H1 (cell line): ENCODE results near the gene TGOLN2. TPM values are rescaled to one million over a fixed set of nuclear protein-coding genes. Genes with fewer than 3 reads are reported as not detected.

Experiments
- CTCF ChIA-PET: fragments of 300-600 bp; sonication (Branson Sonifier 250); formaldehyde crosslinking; loops from one replicate; lab custom pipeline; 2021; ENCODE audit not compliant: partially characterized antibody; lab: Charles Lee
- POLR2A ChIA-PET: fragments of 300-600 bp; sonication (Branson Sonifier 250); formaldehyde crosslinking; loops from one replicate; lab custom pipeline; 2021; ENCODE audit warnings: inconsistent platforms; ENCODE audit not compliant: partially characterized antibody; lab: Charles Lee
- DNase-seq, 2 experiments: peaks; one replicate each; pipeline versions ENCODE4 v3.0.0 to v3.0.0-alpha.2; 2010 to 2022; ENCODE audit warnings: low spot score in 2 of 2, low read depth in 1 of 2, mixed read lengths in 1 of 2
- FAIRE-seq: peaks from 2 replicates; lab custom pipeline; 2011; peaks lifted over from hg19 to GRCh38; lab: Jason Lieb, UNC
- H2AFZ ChIP-seq: 2 replicates; pipeline ENCODE4 v1.8.1; 2012; ENCODE audit warnings: low read length, inconsistent platforms
- H2AK5ac ChIP-seq: 2 replicates; pipeline ENCODE4 v1.6.1; 2013; ENCODE audit warnings: low read depth, low read length
- H2BK120ac ChIP-seq: replicated peaks from 2 replicates; pipeline ENCODE3; 2013; ENCODE audit warnings: low read depth, low read length, inconsistent platforms
- H2BK12ac ChIP-seq: 2 replicates; pipeline ENCODE4 v1.6.1; 2013; ENCODE audit warnings: low read depth, low read length
- H2BK15ac ChIP-seq: 2 replicates; pipeline ENCODE4 v1.6.1; 2013; ENCODE audit warnings: low read length
- H2BK20ac ChIP-seq: 2 replicates; pipeline ENCODE4 v1.6.1; 2013; ENCODE audit warnings: low read length
- H2BK5ac ChIP-seq: 2 replicates; pipeline ENCODE4 v1.6.1; 2013; ENCODE audit warnings: low read depth, low read length
- H3K14ac ChIP-seq: 2 replicates; pipeline ENCODE4 v1.6.1; 2013; ENCODE audit warnings: inconsistent platforms; ENCODE audit not compliant: insufficient read length
- H3K18ac ChIP-seq: 2 replicates; pipeline ENCODE4 v1.6.1; 2013; ENCODE audit warnings: low read length; ENCODE audit errors: extremely low read depth
- H3K23ac ChIP-seq: 2 replicates; pipeline ENCODE4 v1.6.1; 2013; ENCODE audit warnings: inconsistent platforms; ENCODE audit not compliant: insufficient read length
- H3K23me2 ChIP-seq: 2 replicates; pipeline ENCODE4 v1.6.1; 2013; ENCODE audit warnings: low read depth, low read length
- H3K27ac ChIP-seq: 2 replicates; pipeline ENCODE4 v1.6.1; 2011; ENCODE audit warnings: low read depth, low read length, inconsistent platforms
- H3K27me3 ChIP-seq, 4 experiments: replicated peaks in 1 of 4; 1 replicate in 1 of 4; 2 replicates in 3 of 4; pipeline versions ENCODE4 v1.6.1 to v1.8.1; 2011 to 2013; ENCODE audit warnings: low read length in 3 of 4, mild to moderate bottlenecking in 3 of 4, inconsistent platforms in 2 of 4, mixed read lengths in 2 of 4, moderate library complexity in 1 of 4; ENCODE audit not compliant: control insufficient read depth in 3 of 4, insufficient read depth in 3 of 4; ENCODE audit errors: extremely low read depth in 1 of 4
- H3K36me3 ChIP-seq, 4 experiments: 2 replicates each; pipeline versions ENCODE4 v1.6.1 to v1.8.1; 2011 to 2013; ENCODE audit warnings: mild to moderate bottlenecking in 4 of 4, low read length in 3 of 4, moderate library complexity in 2 of 4, control low read depth in 1 of 4, inconsistent platforms in 1 of 4; ENCODE audit not compliant: insufficient read depth in 4 of 4, control insufficient read depth in 2 of 4
- H3K4ac ChIP-seq: replicated peaks from 2 replicates; pipeline ENCODE3; 2013; ENCODE audit warnings: low read length, low read depth, mixed read lengths, inconsistent platforms; ENCODE audit not compliant: insufficient read length
- H3K4me1 ChIP-seq, 4 experiments: replicated peaks in 1 of 4; 1 replicate in 1 of 4; 2 replicates in 3 of 4; pipeline versions ENCODE4 v1.6.1 to v1.8.1; 2011 to 2013; ENCODE audit warnings: low read length in 3 of 4, inconsistent platforms in 2 of 4, mixed read lengths in 1 of 4; ENCODE audit not compliant: insufficient read depth in 4 of 4, control insufficient read depth in 3 of 4
- H3K4me2 ChIP-seq, 2 experiments: 2 replicates each; pipeline versions ENCODE4 v1.6.1 to v1.8.1; 2011 to 2013; ENCODE audit warnings: low read depth in 2 of 2, low read length in 2 of 2, control low read depth in 1 of 2, inconsistent platforms in 1 of 2, mild to moderate bottlenecking in 1 of 2; ENCODE audit not compliant: insufficient read depth in 1 of 2
- H3K4me3 ChIP-seq, 4 experiments: fragments of 200-600, 300-600 bp in 1 of 4; sonication (generic), shearing (Covaris generic), sonication (Bioruptor Twin) in 1 of 4; 2 replicates each; pipeline versions ENCODE4 v1.5.1 to v1.8.1; 2011 to 2016; ENCODE audit warnings: low read length in 4 of 4, low read depth in 3 of 4, control low read depth in 2 of 4, inconsistent platforms in 2 of 4, mild to moderate bottlenecking in 2 of 4, mixed read lengths in 1 of 4, moderate library complexity in 1 of 4; ENCODE audit not compliant: insufficient read depth in 2 of 4; ENCODE audit errors: extremely low read depth in 1 of 4
- H3K56ac ChIP-seq: replicated peaks from 2 replicates; pipeline ENCODE3; 2013; ENCODE audit warnings: low read depth, mild to moderate bottlenecking, mixed read lengths, low read length, inconsistent platforms; ENCODE audit not compliant: insufficient read length
- H3K79me1 ChIP-seq: 2 replicates; pipeline ENCODE4 v1.6.1; 2013; ENCODE audit warnings: low read depth, low read length, control low read depth
- H3K79me2 ChIP-seq, 2 experiments: 2 replicates each; pipeline versions ENCODE4 v1.6.1 to v1.8.1; 2012 to 2013; ENCODE audit warnings: low read length in 2 of 2, mild to moderate bottlenecking in 2 of 2, inconsistent platforms in 1 of 2; ENCODE audit not compliant: insufficient read depth in 2 of 2, control insufficient read depth in 1 of 2
- H3K9ac ChIP-seq, 4 experiments: replicated peaks in 1 of 4; 1 replicate in 1 of 4; 2 replicates in 3 of 4; pipeline versions ENCODE4 v1.6.1 to v1.8.1; 2011 to 2013; ENCODE audit warnings: low read depth in 3 of 4, low read length in 3 of 4, control low read depth in 2 of 4, mild to moderate bottlenecking in 2 of 4, moderate library complexity in 2 of 4, inconsistent platforms in 1 of 4; ENCODE audit errors: extremely low read depth in 1 of 4
- H3K9me3 ChIP-seq, 2 experiments: 2 replicates each; pipeline versions ENCODE4 v1.6.1 to v1.8.1; 2012 to 2013; ENCODE audit warnings: mild to moderate bottlenecking in 2 of 2, moderate library complexity in 2 of 2, control low read depth in 1 of 2, inconsistent platforms in 1 of 2, low read depth in 1 of 2, low read length in 1 of 2, mixed read lengths in 1 of 2; ENCODE audit not compliant: insufficient read depth in 2 of 2
- H4K20me1 ChIP-seq, 2 experiments: replicated peaks in 1 of 2; 2 replicates each; pipeline versions ENCODE3 to v1.8.1; 2011 to 2013; ENCODE audit warnings: inconsistent platforms in 2 of 2, low read length in 2 of 2, mild to moderate bottlenecking in 1 of 2; ENCODE audit not compliant: insufficient read depth in 2 of 2, control insufficient read depth in 1 of 2
- H4K5ac ChIP-seq: 2 replicates; pipeline ENCODE4 v1.6.1; 2013; ENCODE audit warnings: low read length, low read depth, mixed read lengths, inconsistent platforms; ENCODE audit not compliant: insufficient read length
- H4K8ac ChIP-seq: 2 replicates; pipeline ENCODE4 v1.8.0; 2013; ENCODE audit warnings: mild to moderate bottlenecking, moderate library complexity, low read length, inconsistent platforms; ENCODE audit not compliant: insufficient read depth; ENCODE audit errors: extremely low read depth
- H4K91ac ChIP-seq: replicated peaks from 2 replicates; pipeline ENCODE3; 2013; ENCODE audit warnings: low read length, mixed read lengths, inconsistent platforms; ENCODE audit not compliant: insufficient read length
- CHD2 ChIP-seq: IDR thresholded peaks from 2 replicates; pipeline ENCODE4 v1.6.1; 2012; ENCODE audit warnings: low read length, improper control_type of control experiment
- CREB1 ChIP-seq: IDR thresholded peaks from 2 replicates; pipeline ENCODE4 v1.6.1; 2012; ENCODE audit warnings: inconsistent platforms
- EP300 ChIP-seq, 2 experiments: IDR thresholded peaks; 1 replicate in 1 of 2; 2 replicates in 1 of 2; pipeline ENCODE4 v1.6.1; 2011 to 2012; ENCODE audit warnings: low read depth in 2 of 2, low read length in 2 of 2, mild to moderate bottlenecking in 2 of 2, borderline replicate concordance in 1 of 2, inconsistent platforms in 1 of 2, moderate library complexity in 1 of 2
- HDAC2 ChIP-seq, 2 experiments: fragments of 300-600 bp in 1 of 2; sonication (generic) in 1 of 2; IDR thresholded peaks; 2 replicates each; pipeline ENCODE4 v1.6.1; 2011 to 2012; ENCODE audit warnings: low read depth in 2 of 2, low read length in 2 of 2, mild to moderate bottlenecking in 2 of 2, moderate library complexity in 2 of 2, borderline replicate concordance in 1 of 2, inconsistent platforms in 1 of 2
- JUN ChIP-seq: IDR thresholded peaks from 2 replicates; pipeline ENCODE4 v1.6.1; 2011; ENCODE audit warnings: low read depth, mild to moderate bottlenecking, improper control_type of control experiment, low read length
- KDM4A ChIP-seq: IDR thresholded peaks from one replicate; pipeline ENCODE4 v1.7.1; 2012; ENCODE audit warnings: low read depth, mild to moderate bottlenecking, moderate library complexity, low read length, inconsistent platforms; ENCODE audit not compliant: severe bottlenecking
- KDM5A ChIP-seq: fragments of 200-600 bp; IDR thresholded peaks from 2 replicates; pipeline ENCODE4 v1.7.1; 2012; ENCODE audit warnings: mild to moderate bottlenecking, low read length, inconsistent platforms, mixed read lengths
- POLR2AphosphoS5 ChIP-seq: IDR thresholded peaks from 2 replicates; pipeline ENCODE4 v1.6.1; 2011; ENCODE audit warnings: low read depth, low read length
- SUZ12 ChIP-seq: fragments of 200-600 bp; sonication (generic); IDR thresholded peaks from 2 replicates; pipeline ENCODE4 v1.6.1; 2012; ENCODE audit warnings: mild to moderate bottlenecking, inconsistent platforms, low read length, moderate library complexity, mixed read lengths
- YY1 ChIP-seq: IDR thresholded peaks from 2 replicates; pipeline ENCODE4 v1.6.1; 2011; ENCODE audit warnings: low read depth, mild to moderate bottlenecking, low read length
- WGBS, 2 experiments: shearing (Covaris generic) in 1 of 2; methylation state at CpG; one replicate each; pipeline versions ENCODE4 v1.1.6 to v1.1.7; 2013 to 2015; ENCODE audit warnings: low lambda C conversion rate in 2 of 2, mixed read lengths in 2 of 2, inconsistent platforms in 1 of 2, low coverage in 1 of 2, missing lambda C conversion rate in 1 of 2; ENCODE audit not compliant: insufficient replicate concordance in 2 of 2, insufficient coverage in 1 of 2, insufficient read length in 1 of 2; ENCODE audit errors: extremely low coverage in 1 of 2, missing lambda C conversion rate in 1 of 2; 5-methylcytosine and 5-hydroxymethylcytosine counted together
- polyA plus RNA-seq, 7 experiments: library from polyadenylated mRNA; depleted of rRNA in 3 of 7; stranded (reverse) in 5 of 7; unstranded in 2 of 7; fragments of >200 nt in 5 of 7; fragments of 200-250 nt in 2 of 7; gene quantifications; 1 replicate in 5 of 7; 2 replicates in 1 of 7; 4 replicates in 1 of 7; pipeline versions ENCODE4 v1.2.1 to v1.2.3, GENCODE V29; 2011 to 2013; ENCODE audit warnings: missing spikeins in 2 of 7, mixed read lengths in 2 of 7
- total RNA-seq: library from RNA; stranded (reverse); fragmentation: NEBNext Ultra II Directional; extraction: Animal tissue kit (Norgen Biotek cat#: 25700); gene quantifications from 2 replicates; pipeline ENCODE4 v1.2.1, GENCODE V29; 2021
- TF ChIP-seq, protein P1 (sequence below): IDR thresholded peaks from 2 replicates; pipeline ENCODE4 v1.6.1; 2012; ENCODE audit warnings: inconsistent platforms
- TF ChIP-seq, protein P2 (sequence below): IDR thresholded peaks from 2 replicates; pipeline ENCODE4 v1.6.1; 2012; ENCODE audit warnings: low read length, inconsistent platforms

Gene TGOLN2
- total and polyA plus RNA-seq, 2 of the 8 experiments (the other 6 are each of a cell fraction or from before 2014, with no cell fraction given), result 33.9 to 38.9 TPM

DNA sequence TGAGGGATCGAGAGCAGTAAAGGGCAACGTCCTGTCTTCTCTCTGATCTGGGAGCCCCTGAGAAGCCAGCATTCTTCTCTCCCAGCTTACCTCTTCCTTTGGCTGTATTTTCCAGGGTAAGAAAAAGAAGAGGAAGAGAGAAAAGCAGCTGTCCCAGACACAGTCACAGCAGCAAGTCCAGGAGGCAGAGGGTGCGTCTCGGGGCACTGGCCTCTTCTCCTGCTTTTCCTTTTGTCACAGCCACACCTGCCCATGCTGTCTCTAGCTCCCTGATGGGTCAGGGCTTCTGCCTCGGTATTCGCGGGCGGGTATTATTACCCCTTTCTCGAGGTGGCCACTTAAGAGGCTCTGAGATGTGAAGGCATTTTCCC lies 20.3 kb downstream of the TGOLN2 start:
- H3K18ac ChIP-seq, result no peak overlapping the region
- no peak overlapping the region for H3K4me3 ChIP-seq
- H2BK15ac ChIP-seq, result no peak overlapping the region
- no peak overlapping the region for H3K9ac ChIP-seq
- no peaks in the 10 kb centered on the region for H3K79me2 ChIP-seq
- FAIRE-seq, result no peak
- ChIA-PET POLR2A (interaction anchor here (1.0 kb wide), 1 partner anchor 9 kb away, joined by 4 read pairs; no protein-coding TSS in a partner anchor), CTCF (interaction anchor here (1.0 to 3.4 kb wide), 5 partner anchors 9 to 241 kb away, joined by 3 to 18 read pairs (median 4); no protein-coding TSS in a partner anchor)
- H2AK5ac ChIP-seq, result no peak overlapping the region
- no peak overlapping the region for H4K91ac ChIP-seq
- H3K27me3 ChIP-seq, result no peaks in the 10 kb centered on the region
- H4K5ac ChIP-seq, result no peak overlapping the region
- H4K8ac ChIP-seq, result no peak overlapping the region
- H3K14ac ChIP-seq, result no peak overlapping the region
- no peak overlapping the region for H2BK20ac ChIP-seq
- H2BK120ac ChIP-seq, result no peak overlapping the region
- H3K79me1 ChIP-seq, result peaks cover 3% of the 10 kb centered on the region; the same call in 1 of the 2 replicates
- no peaks in the 10 kb centered on the region for H3K9me3 ChIP-seq
- no peak overlapping the region for H2AFZ ChIP-seq
- H3K23me2 ChIP-seq, result no peaks in the 10 kb centered on the region
- H3K4me2 ChIP-seq, result no peak overlapping the region
- peaks cover 1 to 7% of the 10 kb centered on the region in 2 experiments for H4K20me1 ChIP-seq
- 91% methylated on average over 9 of the region's 9 CpGs; no CpG with 5 or more reads in 1 of the 2 experiments for WGBS, 2 experiments
- no peak overlapping the region for H2BK12ac ChIP-seq
- H2BK5ac ChIP-seq, result no peak overlapping the region
- H3K4me1 ChIP-seq, result peaks cover 0 to 8% (median 2%) of the 10 kb centered on the region in 4 experiments; a peak in 5 of 7 replicates
- DNase-seq, result no peak
- H3K23ac ChIP-seq, result no peak overlapping the region
- H3K4ac ChIP-seq, result no peak overlapping the region
- no peak overlapping the region for H3K27ac ChIP-seq
- no peak overlapping the region for H3K56ac ChIP-seq
- H3K36me3 ChIP-seq, result peaks cover 25 to 71% (median 46%) of the 10 kb centered on the region in 4 experiments
- TF ChIP-seq CHD2 (no peak), KDM4A (no peak), SUZ12 (no peak), CREB1 (no peak), EP300 (IDR thresholded peaks at IDR 0.05; ENCODE audit: borderline replicate concordance in 1 of 2, low read depth in 2 of 2, low read length in 2 of 2) (no peak), YY1 (no peak), JUN (no peak), POLR2AphosphoS5 (no peak), KDM5A (no peak), HDAC2 (IDR thresholded peaks at IDR 0.05; ENCODE audit: borderline replicate concordance in 1 of 2, low read depth in 2 of 2, low read length in 2 of 2) (no peak)
- TF ChIP-seq, protein P1, sequence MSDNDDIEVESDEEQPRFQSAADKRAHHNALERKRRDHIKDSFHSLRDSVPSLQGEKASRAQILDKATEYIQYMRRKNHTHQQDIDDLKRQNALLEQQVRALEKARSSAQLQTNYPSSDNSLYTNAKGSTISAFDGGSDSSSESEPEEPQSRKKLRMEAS, result no peak
- TF ChIP-seq, protein P2, sequence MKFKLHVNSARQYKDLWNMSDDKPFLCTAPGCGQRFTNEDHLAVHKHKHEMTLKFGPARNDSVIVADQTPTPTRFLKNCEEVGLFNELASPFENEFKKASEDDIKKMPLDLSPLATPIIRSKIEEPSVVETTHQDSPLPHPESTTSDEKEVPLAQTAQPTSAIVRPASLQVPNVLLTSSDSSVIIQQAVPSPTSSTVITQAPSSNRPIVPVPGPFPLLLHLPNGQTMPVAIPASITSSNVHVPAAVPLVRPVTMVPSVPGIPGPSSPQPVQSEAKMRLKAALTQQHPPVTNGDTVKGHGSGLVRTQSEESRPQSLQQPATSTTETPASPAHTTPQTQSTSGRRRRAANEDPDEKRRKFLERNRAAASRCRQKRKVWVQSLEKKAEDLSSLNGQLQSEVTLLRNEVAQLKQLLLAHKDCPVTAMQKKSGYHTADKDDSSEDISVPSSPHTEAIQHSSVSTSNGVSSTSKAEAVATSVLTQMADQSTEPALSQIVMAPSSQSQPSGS, result no peak
